ENCODE measurements around the gene ATP8B4.

Gene ATP8B4

DNA sequence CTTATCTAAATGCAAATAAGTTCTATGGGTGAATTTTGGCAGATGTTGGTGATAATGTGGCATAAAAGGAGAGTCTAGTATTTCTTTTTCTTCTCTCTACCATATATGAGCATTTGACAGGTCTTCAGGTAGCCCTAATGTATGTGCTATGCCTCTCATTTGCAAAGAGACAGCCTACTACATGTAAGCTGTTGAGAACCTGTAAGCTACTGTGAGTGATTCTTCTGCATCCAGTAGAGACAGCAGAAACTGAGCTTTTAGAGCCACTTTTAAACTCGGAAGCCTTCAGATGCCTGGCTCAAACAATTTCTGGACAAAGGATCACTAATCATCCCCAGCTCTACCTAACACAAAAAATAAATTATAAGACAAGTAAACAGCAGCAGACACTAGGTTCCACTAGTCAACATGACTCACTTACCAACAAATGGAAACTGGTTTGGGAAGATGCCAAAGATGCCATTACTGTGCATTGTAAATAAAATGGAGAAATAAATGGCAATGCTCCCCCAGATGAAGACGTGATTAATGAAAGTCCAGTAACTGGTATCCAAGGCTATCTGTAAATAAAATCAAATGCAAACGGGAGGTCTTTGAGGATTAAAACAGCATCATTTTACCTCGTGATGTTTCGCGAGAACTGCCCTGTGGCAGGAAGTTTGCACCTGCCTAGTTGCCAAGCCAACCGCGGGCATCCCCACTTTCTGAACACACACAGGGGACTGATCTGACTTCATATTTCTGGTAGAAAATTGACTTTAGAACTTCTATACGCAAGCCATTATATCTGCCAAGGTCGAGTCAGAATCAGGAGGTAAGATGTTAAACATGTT is 252.9 kb downstream of the ATP8B4 start:
- no peak for DNase-seq (ENCODE audit: extremely low spot score)
- ChIA-PET POLR2A (no interaction called here), CTCF (no interaction called here)
- no peak for TF ChIP-seq L3MBTL2 (conservative IDR thresholded peaks at IDR 0.05)
- no peak for TF ChIP-seq LEF1 (IDR thresholded peaks at IDR 0.05; ENCODE audit: borderline replicate concordance)
- no peak for TF ChIP-seq TARDBP (IDR thresholded peaks at IDR 0.05)
- no peak for TF ChIP-seq ELF4 (IDR thresholded peaks at IDR 0.05)
- TF ChIP-seq HDGF (IDR thresholded peaks at IDR 0.05; ENCODE audit: borderline replicate concordance) = no peak
- no peak for TF ChIP-seq SP1 (IDR thresholded peaks at IDR 0.05)
- no peak for TF ChIP-seq BHLHE40 (IDR thresholded peaks at IDR 0.05; ENCODE audit: borderline replicate concordance)
- TF ChIP-seq FOXA1 (IDR thresholded peaks at IDR 0.05) = no peak
- TF ChIP-seq ZNF384 (IDR thresholded peaks at IDR 0.05) = no peak
- TF ChIP-seq, protein P1, sequence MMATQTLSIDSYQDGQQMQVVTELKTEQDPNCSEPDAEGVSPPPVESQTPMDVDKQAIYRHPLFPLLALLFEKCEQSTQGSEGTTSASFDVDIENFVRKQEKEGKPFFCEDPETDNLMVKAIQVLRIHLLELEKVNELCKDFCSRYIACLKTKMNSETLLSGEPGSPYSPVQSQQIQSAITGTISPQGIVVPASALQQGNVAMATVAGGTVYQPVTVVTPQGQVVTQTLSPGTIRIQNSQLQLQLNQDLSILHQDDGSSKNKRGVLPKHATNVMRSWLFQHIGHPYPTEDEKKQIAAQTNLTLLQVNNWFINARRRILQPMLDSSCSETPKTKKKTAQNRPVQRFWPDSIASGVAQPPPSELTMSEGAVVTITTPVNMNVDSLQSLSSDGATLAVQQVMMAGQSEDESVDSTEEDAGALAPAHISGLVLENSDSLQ (IDR thresholded peaks at IDR 0.05) = no peak
- no peak for TF ChIP-seq SUZ12 (IDR thresholded peaks at IDR 0.05)
- no peak for TF ChIP-seq FOXK2 (IDR thresholded peaks at IDR 0.05)
- TF ChIP-seq CTBP1 (IDR thresholded peaks at IDR 0.05; ENCODE audit: borderline replicate concordance) = no peak

DNA sequence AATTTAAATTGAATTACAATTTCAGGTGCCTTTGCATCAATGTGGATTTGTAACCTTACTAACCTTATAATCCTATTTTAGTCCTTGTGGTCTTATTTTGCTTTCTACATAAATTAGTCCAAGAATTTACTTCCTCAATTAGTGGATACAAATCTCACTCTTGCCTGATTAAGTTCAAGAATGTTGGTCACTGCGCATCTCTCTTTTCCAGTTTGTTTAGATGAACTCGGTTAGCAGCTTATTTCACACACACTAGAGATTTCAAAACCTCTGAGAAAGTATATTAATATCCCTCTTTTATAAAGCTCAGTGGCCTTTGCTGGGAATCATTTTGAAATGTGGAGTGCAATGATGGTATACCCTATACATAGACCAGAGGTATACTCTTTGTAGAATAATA is 254.8 kb downstream of the ATP8B4 start:
- ChIA-PET CTCF (no interaction called here), POLR2A (no interaction called here)

DNA sequence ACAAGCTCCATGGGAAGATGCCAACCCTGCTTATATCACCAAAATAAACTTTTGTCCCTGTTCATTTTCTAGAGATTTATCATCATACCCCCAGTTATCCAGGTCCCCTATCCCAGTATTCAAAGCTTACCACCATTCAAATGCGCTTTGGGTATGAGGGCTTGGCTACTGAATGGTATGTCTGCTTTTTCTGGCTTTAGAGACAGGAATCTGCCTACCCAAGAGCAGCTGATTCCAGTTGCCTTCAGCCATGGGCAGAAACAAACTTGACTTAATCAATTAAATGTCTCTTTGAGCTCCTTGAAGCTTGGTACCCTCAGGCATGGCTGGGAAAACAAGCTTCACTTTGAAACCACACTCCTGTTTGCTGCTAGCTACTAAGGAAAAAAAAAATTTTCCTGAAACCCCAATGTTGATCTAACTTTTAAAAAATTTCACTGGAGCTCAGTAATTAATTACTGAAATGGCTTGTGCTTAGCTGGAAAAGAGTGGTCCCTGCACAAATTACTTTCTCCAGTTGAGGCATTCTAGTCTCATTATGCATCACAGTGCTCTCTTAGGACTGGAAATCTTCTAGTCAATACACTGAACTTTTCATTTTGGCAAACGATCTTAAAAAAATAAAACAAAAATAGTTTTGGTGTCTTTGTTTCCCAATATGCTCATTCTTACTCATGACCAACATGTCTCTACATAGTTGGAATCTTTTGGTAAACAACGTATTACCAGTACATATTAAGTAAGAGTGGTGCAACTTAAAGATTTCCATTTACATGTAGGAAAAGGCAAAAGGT is 255.4 kb downstream of the ATP8B4 start:
- POLR2A ChIA-PET = no interaction called here
- TF ChIP-seq FOXA1 (IDR thresholded peaks at IDR 0.05) (no peak), ARNT (IDR thresholded peaks at IDR 0.05) (no peak), NFRKB (IDR thresholded peaks at IDR 0.05) (no peak), ZNF384 (IDR thresholded peaks at IDR 0.05) (no peak), LEF1 (IDR thresholded peaks at IDR 0.05; ENCODE audit: borderline replicate concordance) (no peak), HDGF (IDR thresholded peaks at IDR 0.05; ENCODE audit: borderline replicate concordance) (no peak), SUZ12 (IDR thresholded peaks at IDR 0.05) (no peak), CTBP1 (IDR thresholded peaks at IDR 0.05; ENCODE audit: borderline replicate concordance) (no peak), FOXM1 (IDR thresholded peaks at IDR 0.05; ENCODE audit: borderline replicate concordance) (no peak), SP1 (IDR thresholded peaks at IDR 0.05) (no peak), FOXK2 (IDR thresholded peaks at IDR 0.05) (no peak), ELF4 (IDR thresholded peaks at IDR 0.05) (no peak), BHLHE40 (IDR thresholded peaks at IDR 0.05; ENCODE audit: borderline replicate concordance) (no peak), L3MBTL2 (conservative IDR thresholded peaks at IDR 0.05) (no peak), TARDBP (IDR thresholded peaks at IDR 0.05) (no peak)
- TF ChIP-seq, protein P1 (IDR thresholded peaks at IDR 0.05) = no peak
- CTCF ChIA-PET = no interaction called here
- DNase-seq (ENCODE audit: extremely low spot score) = no peak

More for the DNA sequence above, 254.8 kb downstream of the ATP8B4 start:
- no peak for DNase-seq (ENCODE audit: extremely low spot score)
- no peak for TF ChIP-seq CTBP1 (IDR thresholded peaks at IDR 0.05; ENCODE audit: borderline replicate concordance)

DNA sequence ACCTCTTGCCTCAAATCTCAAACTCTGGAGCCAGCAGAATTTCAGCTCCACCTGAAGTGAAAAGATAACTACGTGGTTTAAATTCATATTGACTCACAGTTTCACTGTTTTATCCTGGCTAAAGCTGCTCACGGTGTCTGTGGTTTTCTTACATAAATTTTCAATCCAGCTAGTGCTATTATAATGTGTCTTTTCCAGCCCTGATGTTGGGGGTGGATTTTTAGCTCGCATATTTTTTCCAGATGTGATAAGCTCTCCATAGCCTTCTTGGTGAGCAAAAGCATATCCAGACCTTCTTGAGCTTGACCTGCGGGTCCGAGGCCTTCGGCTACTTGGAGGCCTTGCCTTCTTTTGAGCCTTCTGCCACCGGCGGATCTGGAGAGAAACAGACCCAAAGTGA is 258.9 kb downstream of the ATP8B4 start:
- no peak for DNase-seq (ENCODE audit: extremely low spot score)
- CTCF ChIA-PET = no interaction called here
- TF ChIP-seq FOXA1 (IDR thresholded peaks at IDR 0.05) (no peak), FOXM1 (IDR thresholded peaks at IDR 0.05; ENCODE audit: borderline replicate concordance) (no peak), BHLHE40 (IDR thresholded peaks at IDR 0.05; ENCODE audit: borderline replicate concordance) (no peak)
- TF ChIP-seq, protein P1 (IDR thresholded peaks at IDR 0.05) = no peak
- POLR2A ChIA-PET = no interaction called here

DNA sequence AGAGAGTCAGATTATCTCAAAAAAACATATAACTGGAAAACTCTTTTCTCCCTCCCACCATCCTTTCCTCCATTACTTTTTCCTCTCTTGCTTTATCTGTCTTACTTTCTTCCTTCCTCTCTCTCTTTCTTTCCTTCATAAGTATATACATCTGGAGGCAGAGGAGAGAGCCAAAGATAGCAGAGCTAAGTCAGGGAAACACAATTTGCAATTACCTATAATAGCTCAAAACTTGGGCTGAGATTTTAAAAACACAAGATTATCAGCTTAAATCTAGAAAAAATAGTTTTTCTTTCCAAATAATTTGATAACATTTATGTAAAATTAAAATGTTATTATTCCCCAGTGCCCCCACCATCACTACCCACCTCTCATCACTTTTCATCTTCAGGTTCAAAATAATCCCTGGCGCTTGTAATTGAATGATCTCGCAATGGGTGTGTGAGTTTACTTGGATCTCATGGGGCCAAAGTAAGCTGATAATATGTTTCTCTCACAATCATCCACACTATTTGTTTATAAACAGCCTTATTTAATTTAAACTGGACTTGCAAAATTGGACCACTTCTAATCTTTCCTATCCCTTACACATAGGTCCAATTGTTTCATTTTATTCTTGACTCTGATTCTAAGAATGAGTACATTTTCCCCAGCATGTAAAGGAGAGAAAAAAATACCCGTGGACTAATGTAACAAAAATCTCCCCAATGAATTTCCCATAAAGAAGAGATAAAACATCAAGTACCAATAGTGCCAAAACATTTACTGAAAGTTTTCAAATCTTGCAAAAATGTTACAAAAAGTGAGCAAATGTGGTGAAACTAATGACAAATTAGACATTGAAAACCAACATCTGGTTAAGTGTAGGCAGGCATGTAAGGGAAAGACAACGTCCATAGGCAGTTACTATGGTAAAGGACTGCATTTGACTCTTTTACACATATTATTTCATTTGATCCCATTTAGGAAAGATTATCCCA is 261.2 kb downstream of the ATP8B4 start:
- CTCF ChIA-PET = interaction anchor here (0.6 kb wide), 1 partner anchor 115 kb away, joined by 3 read pairs; no protein-coding TSS in a partner anchor
- POLR2A ChIA-PET = no interaction called here
- TF ChIP-seq CTBP1 (IDR thresholded peaks at IDR 0.05; ENCODE audit: borderline replicate concordance) = no peak
- TF ChIP-seq LEF1 (IDR thresholded peaks at IDR 0.05; ENCODE audit: borderline replicate concordance) = no peak
- TF ChIP-seq SP1 (IDR thresholded peaks at IDR 0.05) = no peak
- no peak for TF ChIP-seq FOXA1 (IDR thresholded peaks at IDR 0.05)
- TF ChIP-seq L3MBTL2 (conservative IDR thresholded peaks at IDR 0.05) = no peak
- TF ChIP-seq BHLHE40 (IDR thresholded peaks at IDR 0.05; ENCODE audit: borderline replicate concordance) = no peak
- TF ChIP-seq NFRKB (IDR thresholded peaks at IDR 0.05) = no peak
- no peak for TF ChIP-seq TARDBP (IDR thresholded peaks at IDR 0.05)
- no peak for TF ChIP-seq ZNF384 (IDR thresholded peaks at IDR 0.05)

More for the DNA sequence above, 261.2 kb downstream of the ATP8B4 start:
- no peak for DNase-seq (ENCODE audit: extremely low spot score)

Data from HEK293T (cell line).